MCF 10A (cell line): ENCODE measurements around the gene ORC3. TPM values are rescaled to one million over a fixed set of nuclear protein-coding genes. Genes with fewer than 3 reads are reported as not detected.
"Not testable (repeated sequence)": the region's sequence is repeated elsewhere in the genome, so short reads cannot be mapped to it uniquely, and the experiment has no call there.

ENCODE experiments used
- BruUV-seq: library from RNA; stranded (reverse); fragments of 400-500 nt; replicated peaks from 2 replicates; lab custom pipeline; 2021; lab: Mats Ljungman, UMichigan
- CTCF ChIA-PET: fragments of 300-600 bp; sonication (Branson Sonifier 250); formaldehyde crosslinking; extraction: SDS; loops from one replicate; lab custom pipeline; 2021; ENCODE audit warnings: antibody characterized with exemption, inconsistent platforms; lab: Yijun Ruan, JAX
- POLR2A ChIA-PET: fragments of 300-600, 350-650 bp; sonication (Branson Sonifier 250); formaldehyde crosslinking; extraction: SDS; loops from one replicate; lab custom pipeline; 2020; ENCODE audit warnings: antibody characterized with exemption, inconsistent platforms; lab: Yijun Ruan, JAX
- DNase-seq: peaks from one replicate; pipeline ENCODE4 v3.0.0-alpha.2; 2018; ENCODE audit not compliant: unreplicated experiment
- H3K27ac Mint-ChIP-seq: one replicate; pipeline ENCODE4 v1.8.0; 2022; ENCODE audit warnings: mild to moderate bottlenecking, low read depth, mixed read lengths; ENCODE audit not compliant: unreplicated experiment
- H3K27me3 Mint-ChIP-seq: one replicate; pipeline ENCODE4 v1.8.0; 2022; ENCODE audit warnings: mixed read lengths; ENCODE audit not compliant: insufficient read depth, unreplicated experiment
- H3K36me3 Mint-ChIP-seq: one replicate; pipeline ENCODE4 v1.8.0; 2022; ENCODE audit warnings: mild to moderate bottlenecking, moderate library complexity, mixed read lengths; ENCODE audit not compliant: insufficient read depth, unreplicated experiment
- H3K4me1 Mint-ChIP-seq: one replicate; pipeline ENCODE4 v1.8.0; 2022; ENCODE audit warnings: mixed read lengths; ENCODE audit not compliant: insufficient read depth, unreplicated experiment
- H3K4me3 Mint-ChIP-seq: one replicate; pipeline ENCODE4 v1.8.0; 2022; ENCODE audit warnings: mild to moderate bottlenecking, moderate library complexity, mixed read lengths; ENCODE audit not compliant: unreplicated experiment
- H3K9me3 Mint-ChIP-seq: one replicate; pipeline ENCODE4 v1.8.0; 2022; ENCODE audit warnings: mixed read lengths; ENCODE audit not compliant: unreplicated experiment
- intact Hi-C: fragments of 100-400 bp; cut with micrococcal nuclease; formaldehyde crosslinking; loops from 2 replicates; pipeline ENCODE4 v1.14.1; 2022
- total RNA-seq: library from RNA; stranded (reverse); gene quantifications from 2 replicates; pipeline ENCODE4 v1.2.3, GENCODE V29; 2022
- TF ChIP-seq, protein P1 (sequence below): fragments of 200-600 bp; IDR thresholded peaks from one replicate; pipeline ENCODE4 v1.8.0; 2022; ENCODE audit warnings: antibody characterized with exemption, mild to moderate bottlenecking; ENCODE audit not compliant: unreplicated experiment

Gene ORC3
- total RNA-seq, 1 experiment from 2014 or later, result 21.1 TPM

DNA sequence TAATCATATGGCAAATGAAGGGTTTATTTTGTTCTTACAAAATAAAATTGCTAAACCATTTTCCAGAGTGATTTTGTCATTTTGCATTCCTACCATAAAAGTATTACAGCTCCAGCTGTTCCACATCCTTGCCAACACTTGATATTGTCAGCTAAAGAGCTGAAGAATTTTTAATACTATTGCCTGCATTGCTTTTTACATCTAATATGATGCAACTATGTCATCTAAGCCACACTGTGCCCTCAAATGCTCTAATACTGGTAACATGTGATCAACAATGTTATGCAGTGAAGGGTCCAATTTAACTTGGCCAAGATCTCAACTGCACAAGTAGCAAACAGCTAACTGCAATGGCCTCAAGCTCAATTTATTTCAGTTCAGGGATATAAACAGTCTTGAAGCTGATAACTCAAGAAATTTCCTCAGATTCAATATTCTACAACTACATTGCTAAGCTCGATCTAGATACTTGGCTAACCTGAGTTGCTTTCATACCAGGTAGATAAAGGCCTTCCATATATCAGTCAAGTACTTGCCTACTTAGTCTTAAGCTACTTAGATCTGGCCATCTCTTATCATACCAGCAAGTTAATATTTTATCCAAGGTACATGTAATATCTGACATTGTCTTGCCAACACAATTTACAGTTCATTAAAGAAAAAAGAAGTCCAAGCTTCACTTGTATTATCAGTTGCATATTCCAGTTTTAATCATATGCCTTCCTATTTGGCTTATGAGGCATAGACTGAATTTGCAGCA is 95.1 kb downstream of the ORC3 start:
- H3K4me1 Mint-ChIP-seq, result peaks cover 10% of the 10 kb centered on the region
- H3K9me3 Mint-ChIP-seq, result no peaks in the 10 kb centered on the region
- no peaks in the 10 kb centered on the region for H3K27me3 Mint-ChIP-seq
- no peak for DNase-seq
- TF ChIP-seq, protein P1, sequence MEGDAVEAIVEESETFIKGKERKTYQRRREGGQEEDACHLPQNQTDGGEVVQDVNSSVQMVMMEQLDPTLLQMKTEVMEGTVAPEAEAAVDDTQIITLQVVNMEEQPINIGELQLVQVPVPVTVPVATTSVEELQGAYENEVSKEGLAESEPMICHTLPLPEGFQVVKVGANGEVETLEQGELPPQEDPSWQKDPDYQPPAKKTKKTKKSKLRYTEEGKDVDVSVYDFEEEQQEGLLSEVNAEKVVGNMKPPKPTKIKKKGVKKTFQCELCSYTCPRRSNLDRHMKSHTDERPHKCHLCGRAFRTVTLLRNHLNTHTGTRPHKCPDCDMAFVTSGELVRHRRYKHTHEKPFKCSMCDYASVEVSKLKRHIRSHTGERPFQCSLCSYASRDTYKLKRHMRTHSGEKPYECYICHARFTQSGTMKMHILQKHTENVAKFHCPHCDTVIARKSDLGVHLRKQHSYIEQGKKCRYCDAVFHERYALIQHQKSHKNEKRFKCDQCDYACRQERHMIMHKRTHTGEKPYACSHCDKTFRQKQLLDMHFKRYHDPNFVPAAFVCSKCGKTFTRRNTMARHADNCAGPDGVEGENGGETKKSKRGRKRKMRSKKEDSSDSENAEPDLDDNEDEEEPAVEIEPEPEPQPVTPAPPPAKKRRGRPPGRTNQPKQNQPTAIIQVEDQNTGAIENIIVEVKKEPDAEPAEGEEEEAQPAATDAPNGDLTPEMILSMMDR, result no peak
- H3K27ac Mint-ChIP-seq, result no peak overlapping the region
- no peak overlapping the region for H3K4me3 Mint-ChIP-seq
- H3K36me3 Mint-ChIP-seq, result peaks cover 19% of the 10 kb centered on the region
- POLR2A ChIA-PET, result interaction anchor here (0.7 to 2.0 kb wide), 6 partner anchors 10 to 97 kb away, joined by 3 to 5 read pairs (median 3); partner anchors contain the start of genes ORC3 and RARS2
- no TSS peak for BruUV-seq
- CTCF ChIA-PET, result interaction anchor here (0.6 kb wide), 3 partner anchors 38 to 1601 kb away, joined by 3 read pairs; no protein-coding TSS in a partner anchor
- intact Hi-C loops, result no loop called here

DNA sequence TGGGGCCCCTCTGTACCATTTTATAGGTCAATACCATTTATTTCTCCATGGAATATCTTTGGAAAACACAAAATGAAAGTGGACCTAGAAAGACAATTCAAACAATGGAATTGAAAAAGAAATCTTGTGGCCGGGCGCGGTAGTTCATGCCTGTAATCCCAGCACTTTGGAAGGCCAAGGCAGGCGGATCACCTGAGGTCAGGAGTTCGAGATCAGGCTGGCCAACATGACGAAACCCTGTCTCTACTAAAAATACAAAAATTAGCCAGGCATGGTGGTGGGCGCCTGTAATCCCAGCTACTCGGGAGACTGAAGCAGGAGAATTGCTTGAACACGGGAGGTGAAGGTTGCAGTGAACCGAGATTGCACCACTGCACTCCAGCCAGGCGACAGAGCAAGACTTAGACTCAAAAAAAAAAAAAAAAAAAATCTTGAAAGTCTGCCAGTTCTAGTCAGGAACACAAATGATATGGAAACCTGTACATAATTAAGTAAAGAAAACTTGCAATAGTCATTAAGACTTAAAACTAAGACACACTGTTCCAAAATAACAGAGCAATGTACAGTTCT is 96.8 kb downstream of the ORC3 start:
- BruUV-seq, H3K27me3 Mint-ChIP-seq, CTCF ChIA-PET, intact Hi-C loops, H3K9me3 Mint-ChIP-seq, H3K36me3 Mint-ChIP-seq, DNase-seq, H3K4me3 Mint-ChIP-seq: not testable (repeated sequence)
- peak overlapping the region; percentile 35 for H3K27ac Mint-ChIP-seq
- peaks cover 15% of the 10 kb centered on the region for H3K4me1 Mint-ChIP-seq
- POLR2A ChIA-PET, result interaction anchor here (1.0 to 1.1 kb wide), 2 partner anchors 13 to 30 kb away, joined by 3 to 4 read pairs; no protein-coding TSS in a partner anchor

DNA sequence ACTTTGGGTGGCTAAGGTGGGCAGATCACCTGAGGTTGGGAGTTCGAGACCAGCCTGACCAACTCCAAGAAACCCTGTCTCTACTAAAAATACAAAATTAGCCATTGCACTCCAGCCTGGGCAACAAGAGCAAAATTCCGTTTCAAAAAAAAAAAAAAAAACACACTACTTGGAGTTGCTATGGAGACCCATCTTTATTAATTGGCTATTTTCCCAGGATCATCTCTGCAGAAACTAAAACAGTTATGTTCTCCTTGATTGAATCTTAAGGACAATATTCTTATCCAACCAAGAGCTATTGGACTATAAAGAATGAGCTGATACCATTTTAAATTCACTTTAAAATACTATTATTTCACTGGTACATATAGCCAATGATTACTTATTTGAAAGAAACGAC is 97.4 kb downstream of the ORC3 start:
- no TSS peak for BruUV-seq

DNA sequence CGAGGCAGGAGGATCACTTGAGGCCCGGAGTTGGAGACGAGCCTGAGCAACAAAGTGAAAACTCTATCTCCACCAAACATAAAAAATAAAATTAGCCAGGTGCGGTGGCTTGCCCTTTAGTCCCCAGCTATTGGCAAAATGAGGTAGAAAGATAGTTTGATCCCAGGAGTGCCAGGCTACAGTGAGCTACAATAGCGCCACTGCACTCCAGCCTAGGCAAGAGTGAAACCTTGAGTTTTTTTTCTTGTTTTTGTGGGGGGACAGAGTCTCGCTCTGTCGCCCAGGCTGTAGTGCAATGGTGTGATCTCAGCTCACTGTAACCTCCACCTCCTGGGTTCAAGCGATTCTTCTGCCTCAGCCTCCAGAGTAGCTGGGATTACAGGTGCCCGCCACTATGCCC is 98.0 kb downstream of the ORC3 start:
- H3K9me3 Mint-ChIP-seq, H3K27ac Mint-ChIP-seq, DNase-seq, intact Hi-C loops, BruUV-seq, H3K36me3 Mint-ChIP-seq, H3K4me3 Mint-ChIP-seq, H3K27me3 Mint-ChIP-seq: not testable (repeated sequence)
- CTCF ChIA-PET, result interaction anchor here (0.5 to 0.9 kb wide), 3 partner anchors 11 to 390 kb away, joined by 3 to 5 read pairs (median 3); no protein-coding TSS in a partner anchor
- H3K4me1 Mint-ChIP-seq, result peaks cover 17% of the 10 kb centered on the region
- POLR2A ChIA-PET, result interaction anchor here (0.6 to 1.1 kb wide), 2 partner anchors 12 to 473 kb away, joined by 3 read pairs; no protein-coding TSS in a partner anchor

More for the DNA sequence above, 97.4 kb downstream of the ORC3 start:
- peaks cover 17% of the 10 kb centered on the region for H3K4me1 Mint-ChIP-seq
- TF ChIP-seq, protein P1, result no peak
- no peak for DNase-seq
- H3K27ac Mint-ChIP-seq, result peak overlapping the region; percentile 35
- ChIA-PET POLR2A (interaction anchor here (0.6 to 1.1 kb wide), 2 partner anchors 13 to 472 kb away, joined by 3 read pairs; no protein-coding TSS in a partner anchor), CTCF (interaction anchor here (0.5 to 0.9 kb wide), 3 partner anchors 10 to 390 kb away, joined by 3 to 5 read pairs (median 3); no protein-coding TSS in a partner anchor)
- peaks cover 6% of the 10 kb centered on the region for H3K36me3 Mint-ChIP-seq
- H3K4me3 Mint-ChIP-seq, result no peak overlapping the region
- H3K9me3 Mint-ChIP-seq, result no peaks in the 10 kb centered on the region
- H3K27me3 Mint-ChIP-seq, result no peaks in the 10 kb centered on the region
- intact Hi-C loops, result no loop called here
